OCI-LY1 (cell line): ENCODE results near the gene RXFP3.

Experiments used
- CTCF ChIP-seq: fragments of 200-600 bp; sonication (generic), shearing (Covaris generic); IDR thresholded peaks from 2 replicates; pipeline ENCODE4 v1.5.1; 2017; ENCODE audit warnings: mild to moderate bottlenecking, antibody characterized with exemption, low read length, moderate library complexity, mixed read lengths
- EZH2 ChIP-seq: fragments of 200-600 bp; sonication (generic), shearing (Covaris generic); IDR thresholded peaks from 2 replicates; pipeline ENCODE4 v1.8.0; 2017; ENCODE audit warnings: borderline replicate concordance, mixed run types, mild to moderate bottlenecking, antibody characterized with exemption, low read length, moderate library complexity, mixed read lengths

GRCh38 chr5:33973271-33973670 lies 37.1 kb downstream of the RXFP3 start:
- no peak for TF ChIP-seq EZH2
- TF ChIP-seq CTCF, result no peak
